Mesenchymal stem cell (in vitro differentiated cells and primary cell): Measurements from ENCODE around the gene ZBTB21.

Experiments used
- DNase-seq: peaks from one replicate; pipeline ENCODE4 v3.0.0-alpha.2; 2013
- H2AFZ ChIP-seq: one replicate; pipeline ENCODE4 v1.6.1; 2013; ENCODE audit warnings: low read depth, mild to moderate bottlenecking, control low read depth, inconsistent platforms, low read length, moderate library complexity
- H2AK5ac ChIP-seq: 2 replicates; pipeline ENCODE4 v1.6.1; 2013; ENCODE audit warnings: low read length, moderate library complexity, mild to moderate bottlenecking, inconsistent platforms; ENCODE audit not compliant: severe bottlenecking
- H2BK120ac ChIP-seq: one replicate; pipeline ENCODE4 v1.6.1; 2013; ENCODE audit warnings: low read depth, mild to moderate bottlenecking, inconsistent platforms, low read length, moderate library complexity
- H2BK12ac ChIP-seq, 2 experiments: one replicate each; pipeline ENCODE4 v1.6.1; 2013; ENCODE audit warnings: inconsistent platforms in 2 of 2, low read length in 2 of 2, mild to moderate bottlenecking in 2 of 2, moderate library complexity in 2 of 2, control low read depth in 1 of 2
- H2BK15ac ChIP-seq: one replicate; pipeline ENCODE4 v1.6.1; 2013; ENCODE audit warnings: mild to moderate bottlenecking, low read depth, inconsistent platforms; ENCODE audit not compliant: poor library complexity, severe bottlenecking
- H2BK5ac ChIP-seq: 2 replicates; pipeline ENCODE4 v1.6.1; 2013; ENCODE audit warnings: low read depth, mild to moderate bottlenecking, low read length, control low read depth, inconsistent platforms; ENCODE audit not compliant: poor library complexity, severe bottlenecking
- H3K14ac ChIP-seq, 2 experiments: one replicate each; pipeline ENCODE4 v1.6.1; 2013; ENCODE audit warnings: inconsistent platforms in 2 of 2, low read length in 2 of 2, control low read depth in 1 of 2, mild to moderate bottlenecking in 1 of 2, moderate library complexity in 1 of 2
- H3K18ac ChIP-seq, 2 experiments: one replicate each; pipeline ENCODE4 v1.6.1; 2013; ENCODE audit warnings: inconsistent platforms in 2 of 2, low read length in 2 of 2, control low read depth in 1 of 2, low read depth in 1 of 2, mild to moderate bottlenecking in 1 of 2
- H3K23ac ChIP-seq, 2 experiments: one replicate each; pipeline ENCODE4 v1.6.1; 2013; ENCODE audit warnings: inconsistent platforms in 2 of 2, low read length in 2 of 2, mild to moderate bottlenecking in 2 of 2, moderate library complexity in 2 of 2, control low read depth in 1 of 2
- H3K27ac ChIP-seq: 2 replicates; pipeline ENCODE4 v1.5.1; 2013; ENCODE audit warnings: mild to moderate bottlenecking, moderate library complexity, low read length, control low read depth, inconsistent platforms; ENCODE audit not compliant: poor library complexity, severe bottlenecking
- H3K27me3 ChIP-seq, 2 experiments: 2 replicates each; pipeline versions ENCODE4 v1.6.1 to v1.7.0; 2013; ENCODE audit warnings: low read length in 2 of 2, mild to moderate bottlenecking in 2 of 2, moderate library complexity in 2 of 2, control low read depth in 1 of 2, inconsistent platforms in 1 of 2; ENCODE audit not compliant: control insufficient read depth in 1 of 2, insufficient read depth in 1 of 2
- H3K36me3 ChIP-seq, 2 experiments: 2 replicates each; pipeline versions ENCODE4 v1.6.1 to v1.7.0; 2013; ENCODE audit warnings: low read length in 2 of 2, control low read depth in 1 of 2, inconsistent platforms in 1 of 2, low read depth in 1 of 2, mild to moderate bottlenecking in 1 of 2; ENCODE audit not compliant: insufficient read depth in 2 of 2, control insufficient read depth in 1 of 2
- H3K4ac ChIP-seq, 2 experiments: one replicate each; pipeline ENCODE4 v1.6.1; 2013; ENCODE audit warnings: inconsistent platforms in 2 of 2, low read length in 2 of 2, mild to moderate bottlenecking in 2 of 2, moderate library complexity in 2 of 2, control low read depth in 1 of 2, low read depth in 1 of 2
- H3K4me1 ChIP-seq: 2 replicates; pipeline ENCODE4 v1.6.1; 2013; ENCODE audit warnings: low read depth, low read length, control low read depth; ENCODE audit not compliant: control insufficient read depth, insufficient read depth
- H3K4me2 ChIP-seq: 2 replicates; pipeline ENCODE4 v1.6.1; 2013; ENCODE audit warnings: low read length, mild to moderate bottlenecking, inconsistent platforms; ENCODE audit not compliant: poor library complexity, severe bottlenecking
- H3K4me3 ChIP-seq, 2 experiments: 2 replicates each; pipeline versions ENCODE4 v1.5.1 to v1.7.0; 2013; ENCODE audit warnings: low read length in 2 of 2, mild to moderate bottlenecking in 2 of 2, control low read depth in 1 of 2, low read depth in 1 of 2; ENCODE audit not compliant: insufficient read depth in 1 of 2
- H3K79me1 ChIP-seq: replicated peaks from 2 replicates; pipeline ENCODE4 v1.6.1; 2013; ENCODE audit warnings: mild to moderate bottlenecking, control low read depth, low read length, inconsistent platforms; ENCODE audit not compliant: poor library complexity, severe bottlenecking
- H3K9ac ChIP-seq: 2 replicates; pipeline ENCODE4 v1.7.0; 2013; ENCODE audit warnings: mild to moderate bottlenecking, low read length, moderate library complexity
- H3K9me3 ChIP-seq: 2 replicates; pipeline ENCODE4 v1.7.0; 2013; ENCODE audit warnings: mild to moderate bottlenecking, low read length; ENCODE audit not compliant: control insufficient read depth
- H4K8ac ChIP-seq: one replicate; pipeline ENCODE4 v1.6.1; 2013; ENCODE audit warnings: inconsistent platforms, mild to moderate bottlenecking, low read length, moderate library complexity
- H4K91ac ChIP-seq: one replicate; pipeline ENCODE4 v1.6.1; 2013; ENCODE audit warnings: mild to moderate bottlenecking, low read length, inconsistent platforms
- WGBS: methylation state at CpG from one replicate; pipeline ENCODE4 v1.1.7; 2013; ENCODE audit warnings: mixed read lengths; 5-methylcytosine and 5-hydroxymethylcytosine counted together

Gene ZBTB21

GRCh38 chr21:42021371-42022090 is 11.4 kb upstream of the ZBTB21 start:
- no peak overlapping the region for H2BK15ac ChIP-seq
- WGBS = 88% methylated on average over 20 of the region's 20 CpGs
- no peak overlapping the region for H2AFZ ChIP-seq

GRCh38 chr21:42019706-42020105 is 9.5 kb upstream of the ZBTB21 start:
- H4K91ac ChIP-seq = peak overlapping the region; percentile 2
- no peaks in the 10 kb centered on the region for H3K36me3 ChIP-seq
- H3K23ac ChIP-seq = no peak overlapping the region
- H2BK5ac ChIP-seq = no peak overlapping the region
- H3K27ac ChIP-seq = no peak overlapping the region
- no peak overlapping the region for H3K14ac ChIP-seq
- no peak overlapping the region for H3K9ac ChIP-seq
- 76% methylated on average over 6 of the region's 6 CpGs for WGBS
- peaks cover 0 to 42% of the 10 kb centered on the region in 2 experiments for H3K27me3 ChIP-seq
- H3K79me1 ChIP-seq = no peaks in the 10 kb centered on the region
- no peak for DNase-seq
- H2AK5ac ChIP-seq = no peak overlapping the region
- H3K4me2 ChIP-seq = no peak overlapping the region
- H3K4me1 ChIP-seq = peaks cover 8% of the 10 kb centered on the region
- H2AFZ ChIP-seq = no peak overlapping the region
- peaks cover 4% of the 10 kb centered on the region for H3K9me3 ChIP-seq
- no peak overlapping the region for H3K4me3 ChIP-seq
- H2BK12ac ChIP-seq = no peak overlapping the region
- H3K18ac ChIP-seq = no peak overlapping the region
- H3K4ac ChIP-seq = no peak overlapping the region
- no peak overlapping the region for H2BK15ac ChIP-seq
- H2BK120ac ChIP-seq = no peak overlapping the region
- no peak overlapping the region for H4K8ac ChIP-seq

More at GRCh38 chr21:42021371-42022090, 11.4 kb upstream of the ZBTB21 start:
- no peak overlapping the region for H3K18ac ChIP-seq
- no peak overlapping the region for H4K8ac ChIP-seq
- H3K9ac ChIP-seq = no peak overlapping the region
- H3K9me3 ChIP-seq = no peaks in the 10 kb centered on the region
- H3K14ac ChIP-seq = no peak overlapping the region
- H3K27ac ChIP-seq = no peak overlapping the region
- no peaks in the 10 kb centered on the region for H3K36me3 ChIP-seq
- H3K27me3 ChIP-seq = peaks cover 0 to 45% of the 10 kb centered on the region in 2 experiments
- no peak overlapping the region for H2BK12ac ChIP-seq
- no peak overlapping the region for H3K23ac ChIP-seq
- H2AK5ac ChIP-seq = no peak overlapping the region
- H3K4me1 ChIP-seq = peaks cover 15% of the 10 kb centered on the region
- no peak overlapping the region for H2BK120ac ChIP-seq
- H3K4me3 ChIP-seq = no peak overlapping the region
- no peak for DNase-seq
- no peak overlapping the region for H4K91ac ChIP-seq
- H3K79me1 ChIP-seq = no peaks in the 10 kb centered on the region
- H2BK5ac ChIP-seq = no peak overlapping the region
- no peak overlapping the region for H3K4ac ChIP-seq
- no peak overlapping the region for H3K4me2 ChIP-seq

GRCh38 chr21:42019101-42019605 is 9.0 kb upstream of the ZBTB21 start:
- Histone ChIP-seq H2BK5ac (no peak overlapping the region), H3K4me3 (no peak overlapping the region), H3K9ac (no peak overlapping the region), H4K8ac (no peak overlapping the region), H2BK15ac (no peak overlapping the region), H3K4me2 (no peak overlapping the region), H3K79me1 (no peaks in the 10 kb centered on the region), H3K18ac (peak overlapping the region in 1 of 2 experiments; percentile 6), H3K27ac (no peak overlapping the region), H3K4ac (no peak overlapping the region), H3K9me3 (peaks cover 6% of the 10 kb centered on the region), H2AFZ (no peak overlapping the region), H3K4me1 (peaks cover 8% of the 10 kb centered on the region), H3K27me3 (peaks cover 0 to 38% of the 10 kb centered on the region in 2 experiments), H4K91ac (no peak overlapping the region), H3K14ac (no peak overlapping the region), H2BK12ac (no peak overlapping the region), H2AK5ac (no peak overlapping the region), H2BK120ac (no peak overlapping the region), H3K36me3 (no peaks in the 10 kb centered on the region), H3K23ac (no peak overlapping the region)
- 87% methylated on average over 11 of the region's 11 CpGs for WGBS
- DNase-seq = no peak

- Histone ChIP-seq H2BK5ac (no peak overlapping the region), H4K91ac (no peak overlapping the region), H2BK15ac (no peak overlapping the region), H3K4me1 (peaks cover 9% of the 10 kb centered on the region), H2AFZ (no peak overlapping the region), H3K9me3 (peaks cover 6% of the 10 kb centered on the region), H3K4me2 (no peak overlapping the region), H3K36me3 (no peaks in the 10 kb centered on the region), H3K9ac (no peak overlapping the region), H2AK5ac (no peak overlapping the region), H3K27me3 (peaks cover 0 to 23% of the 10 kb centered on the region in 2 experiments), H3K18ac (no peak overlapping the region), H3K27ac (no peak overlapping the region), H3K23ac (no peak overlapping the region), H4K8ac (no peak overlapping the region), H2BK12ac (no peak overlapping the region), H3K4ac (no peak overlapping the region), H3K14ac (no peak overlapping the region), H2BK120ac (no peak overlapping the region), H3K79me1 (no peaks in the 10 kb centered on the region), H3K4me3 (no peak overlapping the region)
- no CpG with 5 or more reads among the region's 2 CpGs for WGBS
- DNase-seq = no peak
Measured at GRCh38 chr21:42017022-42017421, 6.9 kb upstream of the ZBTB21 start.
